ENCODE results near the gene ERP29. TPM values are rescaled to one million over a fixed set of nuclear protein-coding genes. Genes with fewer than 3 reads are reported as not detected.

Gene ERP29

DNA sequence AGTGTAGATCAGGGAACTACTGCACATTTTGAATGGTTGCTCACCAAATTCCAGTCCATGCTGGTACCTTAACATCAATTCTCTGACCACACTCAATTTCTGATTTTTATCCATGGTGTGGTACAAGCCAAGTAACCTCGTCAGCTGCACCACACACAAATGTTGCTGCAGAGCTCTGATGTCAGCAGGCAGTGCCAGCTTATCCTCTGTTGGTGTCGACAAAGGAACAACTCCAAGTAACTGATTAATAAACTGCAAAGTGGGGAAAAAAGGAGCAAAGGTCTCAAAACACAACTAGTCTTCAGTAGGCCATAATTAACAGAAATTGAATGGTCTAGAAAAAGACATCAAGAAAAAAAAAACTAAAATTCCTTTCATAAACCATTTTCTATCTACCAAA is 47.9 kb downstream of the ERP29 start:
- H3K4me2 ChIP-seq (ENCODE audit: low read length) = no peak overlapping the region
- H3K9me3 ChIP-seq (replicated peaks; ENCODE audit: low read length) = no peaks in the 10 kb centered on the region
- no peak overlapping the region for H3K9ac ChIP-seq (ENCODE audit: low read depth, low read length)
- no peak overlapping the region for H3K4me3 ChIP-seq (ENCODE audit: low read length)
- H3K27me3 ChIP-seq (ENCODE audit: control insufficient read depth, insufficient read depth, low read length) = no peaks in the 10 kb centered on the region
- H3K4me1 ChIP-seq (ENCODE audit: control insufficient read depth, insufficient read depth, low read length) = no peaks in the 10 kb centered on the region
- peaks cover 57% of the 10 kb centered on the region for H3K36me3 ChIP-seq (ENCODE audit: insufficient read depth, low read length)

DNA sequence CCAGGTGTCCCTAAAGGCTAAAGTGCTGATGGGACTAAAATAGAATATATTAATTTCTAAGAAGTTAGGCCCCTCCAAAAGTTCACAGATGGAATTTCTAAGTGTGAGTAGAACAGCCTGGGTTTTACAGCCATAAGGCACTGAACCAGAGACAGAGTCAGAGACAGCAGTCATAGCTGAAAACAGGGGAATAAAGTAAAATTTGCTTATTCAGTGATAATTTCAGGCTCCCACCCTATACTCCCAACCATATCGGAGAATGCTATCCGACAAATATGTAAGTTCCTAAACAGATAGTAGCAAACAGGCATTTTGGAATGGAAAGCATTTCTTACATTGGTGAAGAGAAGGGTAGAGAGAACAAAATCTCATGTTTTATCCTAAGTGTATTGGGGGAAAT is 50.0 kb downstream of the ERP29 start:
- H3K4me2 ChIP-seq (ENCODE audit: low read length) = no peak overlapping the region
- H3K9me3 ChIP-seq (replicated peaks; ENCODE audit: low read length) = no peaks in the 10 kb centered on the region
- peaks cover 64% of the 10 kb centered on the region for H3K36me3 ChIP-seq (ENCODE audit: insufficient read depth, low read length)
- no peaks in the 10 kb centered on the region for H3K27me3 ChIP-seq (ENCODE audit: control insufficient read depth, insufficient read depth, low read length)
- no peak overlapping the region for H3K9ac ChIP-seq (ENCODE audit: low read depth, low read length)
- no peaks in the 10 kb centered on the region for H3K4me1 ChIP-seq (ENCODE audit: control insufficient read depth, insufficient read depth, low read length)
- H3K4me3 ChIP-seq (ENCODE audit: low read length) = no peak overlapping the region

DNA sequence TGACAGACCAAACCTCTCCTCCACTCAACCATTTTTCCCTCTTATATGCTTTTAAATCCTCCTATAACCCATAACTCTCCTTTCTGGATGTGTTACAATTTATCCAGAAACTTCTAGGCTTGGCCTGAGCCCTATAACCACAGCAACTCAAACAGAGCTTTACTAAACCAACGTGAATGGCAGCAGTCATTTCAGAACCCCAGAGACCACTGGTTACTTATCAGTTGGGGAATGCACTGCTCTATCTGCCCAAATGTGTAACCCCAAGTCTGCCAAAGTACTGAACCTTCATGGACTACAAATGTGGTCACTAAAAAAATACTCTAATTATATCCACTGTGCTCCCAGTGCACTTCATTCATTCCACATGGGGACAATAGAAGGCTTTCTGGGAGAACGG is 53.3 kb downstream of the ERP29 start:
- Histone ChIP-seq H3K9me3 (replicated peaks; ENCODE audit: low read length) (no peaks in the 10 kb centered on the region), H3K4me1 (ENCODE audit: control insufficient read depth, insufficient read depth, low read length) (no peaks in the 10 kb centered on the region), H3K36me3 (ENCODE audit: insufficient read depth, low read length) (peaks cover 63% of the 10 kb centered on the region), H3K4me2 (ENCODE audit: low read length) (no peak overlapping the region), H3K4me3 (ENCODE audit: low read length) (no peak overlapping the region), H3K9ac (ENCODE audit: low read depth, low read length) (no peak overlapping the region), H3K27me3 (ENCODE audit: control insufficient read depth, insufficient read depth, low read length) (no peaks in the 10 kb centered on the region)

Small RNA genes lying within 50 kb of the gene (small RNA-seq; reads per million reads assigned to genes)
- gene AC004024.1 (not detected), gene MIR3657 (not detected), gene RF00019 (not detected)

All from skeletal muscle satellite cell (primary cell).